Omental fat pad (tissue), 4 donors: ENCODE measurements around the gene GIT1. TPM values are rescaled to one million over a fixed set of nuclear protein-coding genes. Genes with fewer than 3 reads are reported as not detected.
"Not testable (repeated sequence)": the region's sequence is repeated elsewhere in the genome, so short reads cannot be mapped to it uniquely, and the experiment has no call there.

Experiments
- ATAC-seq: fragments of 150-250 bp; one replicate; pipeline ENCODE4 v1.9.1; 2016; ENCODE audit warnings: mild to moderate bottlenecking, moderate library complexity; ENCODE audit not compliant: low FRiP score
- DNase-seq: peaks from one replicate; pipeline ENCODE4 v3.0.0-alpha.2; 2019; ENCODE audit warnings: low spot score
- total RNA-seq, 4 donors: library from RNA; depleted of rRNA; stranded (reverse); fragments of >200 nt; gene quantifications; one replicate each; pipeline ENCODE4 v1.1.0, GENCODE V29; 2016
- TF ChIP-seq, protein P1 (sequence below), 3 donors: fragments of 450-650 bp; IDR thresholded peaks; one replicate each; pipeline ENCODE4 v1.5.1; 2016 to 2017; ENCODE audit warnings: antibody characterized with exemption in 3 of 3, mild to moderate bottlenecking in 3 of 3, moderate library complexity in 2 of 3

GIT1 gene
- total RNA-seq, 4 donors from 2014 or later: 24.4 to 73.6 (median 37.3) TPM

- DNase-seq (peak; percentile 23), ATAC-seq (no peak)
- TF ChIP-seq, protein P1, sequence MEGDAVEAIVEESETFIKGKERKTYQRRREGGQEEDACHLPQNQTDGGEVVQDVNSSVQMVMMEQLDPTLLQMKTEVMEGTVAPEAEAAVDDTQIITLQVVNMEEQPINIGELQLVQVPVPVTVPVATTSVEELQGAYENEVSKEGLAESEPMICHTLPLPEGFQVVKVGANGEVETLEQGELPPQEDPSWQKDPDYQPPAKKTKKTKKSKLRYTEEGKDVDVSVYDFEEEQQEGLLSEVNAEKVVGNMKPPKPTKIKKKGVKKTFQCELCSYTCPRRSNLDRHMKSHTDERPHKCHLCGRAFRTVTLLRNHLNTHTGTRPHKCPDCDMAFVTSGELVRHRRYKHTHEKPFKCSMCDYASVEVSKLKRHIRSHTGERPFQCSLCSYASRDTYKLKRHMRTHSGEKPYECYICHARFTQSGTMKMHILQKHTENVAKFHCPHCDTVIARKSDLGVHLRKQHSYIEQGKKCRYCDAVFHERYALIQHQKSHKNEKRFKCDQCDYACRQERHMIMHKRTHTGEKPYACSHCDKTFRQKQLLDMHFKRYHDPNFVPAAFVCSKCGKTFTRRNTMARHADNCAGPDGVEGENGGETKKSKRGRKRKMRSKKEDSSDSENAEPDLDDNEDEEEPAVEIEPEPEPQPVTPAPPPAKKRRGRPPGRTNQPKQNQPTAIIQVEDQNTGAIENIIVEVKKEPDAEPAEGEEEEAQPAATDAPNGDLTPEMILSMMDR (IDR thresholded peaks at IDR 0.05): no peak
Observed at GRCh38 chr17:29565643-29566472, 23.6 kb downstream of the GIT1 start.

DNA sequence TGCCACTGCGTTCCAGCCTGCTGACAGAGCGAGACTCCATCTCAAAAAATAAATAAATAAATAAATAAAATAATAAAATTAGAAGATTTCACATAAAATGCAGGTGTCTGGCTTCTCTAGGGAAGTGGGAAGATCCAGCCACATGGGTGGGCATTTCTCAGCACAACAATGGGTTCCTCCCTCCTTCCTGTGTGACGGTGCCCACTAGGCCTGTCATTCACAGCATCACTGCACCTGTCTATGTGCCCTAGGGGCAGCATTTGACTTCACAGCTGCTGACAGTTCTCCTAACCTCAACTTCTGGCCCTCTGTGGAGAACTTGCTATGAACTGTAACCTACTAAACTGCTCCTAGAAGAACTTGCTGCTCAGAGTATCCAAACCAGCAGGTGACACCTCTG lies 25.6 kb downstream of the GIT1 start:
- TF ChIP-seq, protein P1 (IDR thresholded peaks at IDR 0.05): no peak
- ATAC-seq (no peak), DNase-seq (peak; percentile 10)

GRCh38 chr17:29562615-29563014 lies 26.8 kb downstream of the GIT1 start:
- TF ChIP-seq, protein P1 (IDR thresholded peaks at IDR 0.05): no peak
- DNase-seq (peak; percentile 12), ATAC-seq (no peak)

- TF ChIP-seq, protein P1 (IDR thresholded peaks at IDR 0.05): no peak
- DNase-seq (peak; percentile 22), ATAC-seq (no peak)
Observed at GRCh38 chr17:29561554-29562517, 27.6 kb downstream of the GIT1 start.

- ATAC-seq (no peak), DNase-seq (no peak)
- TF ChIP-seq, protein P1 (IDR thresholded peaks at IDR 0.05): no peak
Observed at GRCh38 chr17:29560316-29560715, 29.1 kb downstream of the GIT1 start.

DNA sequence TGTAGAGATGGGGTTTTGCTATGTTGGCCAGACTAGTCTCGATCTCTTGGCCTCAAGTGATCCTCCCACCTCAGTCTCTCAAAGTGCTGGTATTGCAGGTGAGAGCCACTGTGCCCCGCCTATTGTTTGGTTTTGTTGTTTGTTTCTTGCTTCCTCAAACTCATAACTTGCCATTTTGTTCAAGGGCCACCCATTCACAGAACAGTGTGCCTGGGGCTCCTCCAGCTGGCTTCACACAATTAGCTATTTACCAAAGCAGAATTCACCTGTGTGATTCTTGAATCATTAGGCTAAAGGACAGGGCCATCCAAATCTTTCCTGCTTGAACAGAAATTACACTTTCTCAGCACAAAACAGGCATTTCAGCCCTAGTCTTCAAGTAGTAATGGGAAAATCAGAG lies 29.8 kb downstream of the GIT1 start:
- DNase-seq (no peak), ATAC-seq (no peak)

GRCh38 chr17:29558139-29558538 lies 31.3 kb downstream of the GIT1 start:
- not testable (repeated sequence) for ATAC-seq, DNase-seq

More for the DNA sequence above, 29.8 kb downstream of the GIT1 start:
- TF ChIP-seq, protein P1 (IDR thresholded peaks at IDR 0.05): no peak
